NT2/D1 (cell line): ENCODE results near the gene MEI4.

Experiments
- SUZ12 ChIP-seq: IDR thresholded peaks from 2 replicates; pipeline ENCODE4 v1.6.1; 2011; ENCODE audit not compliant: insufficient read length, insufficient read depth; ENCODE audit errors: extremely low read depth
- YY1 ChIP-seq: IDR thresholded peaks from 2 replicates; pipeline ENCODE4 v1.6.1; 2011; ENCODE audit not compliant: insufficient read length, insufficient read depth
- ZNF274 ChIP-seq: IDR thresholded peaks from 2 replicates; pipeline ENCODE4 v1.6.1; 2011; ENCODE audit warnings: mild to moderate bottlenecking, low read depth, low read length

GRCh38 chr6:77626426-77626825, 26.4 kb upstream of the MEI4 start:
- TF ChIP-seq YY1 = no peak
- TF ChIP-seq ZNF274 = no peak
- TF ChIP-seq SUZ12 = no peak
